Measurements from ENCODE around the gene UAP1L1.

UAP1L1 gene

DNA sequence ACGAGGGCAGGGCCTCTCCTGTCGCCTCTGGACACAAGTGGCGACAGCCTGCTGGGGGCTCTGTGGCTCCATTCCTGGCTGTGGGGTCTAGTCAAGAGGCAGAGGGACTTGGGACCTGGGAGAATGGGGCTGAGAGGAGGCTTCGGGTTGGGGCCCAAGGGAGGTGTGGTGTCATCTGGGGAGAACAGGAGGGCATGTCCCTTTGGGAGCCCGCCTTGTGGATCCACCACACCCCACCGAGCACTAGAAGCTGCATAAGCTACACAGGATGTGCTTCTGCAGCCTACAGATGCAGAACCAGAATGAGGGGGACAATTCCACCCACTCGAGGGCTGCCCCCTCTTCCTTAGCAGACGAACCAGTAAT lies 5.6 kb downstream of the UAP1L1 start:
- FAIRE-seq (no peak), DNase-seq (ENCODE audit: insufficient read length, low spot score) (no peak)
- TF ChIP-seq POU2F2 (IDR thresholded peaks at IDR 0.05; ENCODE audit: low read depth, low read length) (no peak), TAF1 (IDR thresholded peaks at IDR 0.05; ENCODE audit: low read depth, low read length) (no peak), POLR2AphosphoS5 (IDR thresholded peaks at IDR 0.05; ENCODE audit: low read depth, low read length) (no peak), POLR2A (IDR thresholded peaks at IDR 0.05; ENCODE audit: low read depth, low read length) (no peak), PAX5 (IDR thresholded peaks at IDR 0.05; ENCODE audit: insufficient read depth, low read length, severe bottlenecking) (no peak), SPI1 (IDR thresholded peaks at IDR 0.05; ENCODE audit: low read depth, low read length) (no peak)

DNA sequence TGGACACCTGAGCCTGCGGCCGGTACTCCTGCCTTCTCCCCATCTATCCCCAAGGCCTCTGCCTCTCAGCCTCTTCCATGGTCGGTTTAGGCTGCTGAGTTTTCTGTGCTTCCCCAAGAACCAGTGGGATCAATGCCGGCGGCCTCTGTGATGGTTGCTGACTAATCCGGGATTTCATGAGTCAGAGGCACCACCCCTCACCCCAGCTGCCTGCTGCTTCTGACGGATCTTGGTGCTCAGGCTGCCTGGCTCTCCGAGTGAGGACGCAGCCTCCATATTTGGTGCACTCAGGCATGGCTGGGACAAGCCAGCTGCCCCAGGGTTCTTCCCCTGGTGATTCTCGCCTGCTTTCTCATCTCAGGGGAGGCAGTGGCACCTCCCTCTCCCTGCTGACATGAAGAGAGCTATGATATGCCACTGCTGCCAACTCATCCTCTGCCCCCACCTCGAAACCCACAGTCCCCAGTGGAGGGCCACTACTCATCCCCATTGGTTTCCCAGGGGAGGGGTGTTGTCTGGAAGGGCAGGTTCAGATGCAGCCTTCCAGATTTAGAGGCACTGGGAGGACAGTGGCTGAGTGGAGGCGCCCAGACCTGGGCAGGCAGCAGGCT lies 6.2 kb downstream of the UAP1L1 start:
- DNase-seq (ENCODE audit: insufficient read length, low spot score): no peak
- TF ChIP-seq POLR2AphosphoS5 (IDR thresholded peaks at IDR 0.05; ENCODE audit: low read depth, low read length) (no peak), POU2F2 (IDR thresholded peaks at IDR 0.05; ENCODE audit: low read depth, low read length) (no peak), SPI1 (IDR thresholded peaks at IDR 0.05; ENCODE audit: low read depth, low read length) (no peak), TAF1 (IDR thresholded peaks at IDR 0.05; ENCODE audit: low read depth, low read length) (no peak), PAX5 (IDR thresholded peaks at IDR 0.05; ENCODE audit: insufficient read depth, low read length, severe bottlenecking) (no peak), POLR2A (IDR thresholded peaks at IDR 0.05; ENCODE audit: low read depth, low read length) (no peak)
- FAIRE-seq: no peak

DNA sequence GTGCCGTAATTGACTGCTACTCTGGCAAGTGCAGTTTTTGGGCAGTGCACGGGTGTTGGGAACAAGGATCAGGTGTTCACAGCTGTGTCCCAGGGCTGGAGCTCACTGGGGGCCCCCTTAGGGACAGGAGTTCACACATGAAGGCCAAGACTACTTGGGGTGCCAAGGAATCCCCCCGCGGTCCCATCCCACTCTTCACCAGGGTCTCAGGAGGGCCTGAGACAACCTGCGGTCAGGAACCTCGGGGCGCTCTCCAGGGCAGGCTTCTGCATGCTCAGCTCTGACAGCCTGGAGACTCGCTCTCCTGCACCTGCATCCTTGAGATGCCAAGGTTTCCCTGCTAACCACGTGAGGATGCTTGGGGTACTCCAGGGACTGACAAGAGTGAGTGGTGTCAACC lies 7.2 kb downstream of the UAP1L1 start:
- TF ChIP-seq TAF1 (IDR thresholded peaks at IDR 0.05; ENCODE audit: low read depth, low read length) (no peak), PAX5 (IDR thresholded peaks at IDR 0.05; ENCODE audit: insufficient read depth, low read length, severe bottlenecking) (no peak), POU2F2 (IDR thresholded peaks at IDR 0.05; ENCODE audit: low read depth, low read length) (no peak), POLR2AphosphoS5 (IDR thresholded peaks at IDR 0.05; ENCODE audit: low read depth, low read length) (no peak), SPI1 (IDR thresholded peaks at IDR 0.05; ENCODE audit: low read depth, low read length) (no peak)
- FAIRE-seq: no peak
- no peak for DNase-seq (ENCODE audit: insufficient read length, low spot score)

GRCh38 chr9:137085920-137086530 lies 8.7 kb downstream of the UAP1L1 start:
- FAIRE-seq: peak; percentile 50
- DNase-seq (ENCODE audit: insufficient read length, low spot score): no peak

DNA sequence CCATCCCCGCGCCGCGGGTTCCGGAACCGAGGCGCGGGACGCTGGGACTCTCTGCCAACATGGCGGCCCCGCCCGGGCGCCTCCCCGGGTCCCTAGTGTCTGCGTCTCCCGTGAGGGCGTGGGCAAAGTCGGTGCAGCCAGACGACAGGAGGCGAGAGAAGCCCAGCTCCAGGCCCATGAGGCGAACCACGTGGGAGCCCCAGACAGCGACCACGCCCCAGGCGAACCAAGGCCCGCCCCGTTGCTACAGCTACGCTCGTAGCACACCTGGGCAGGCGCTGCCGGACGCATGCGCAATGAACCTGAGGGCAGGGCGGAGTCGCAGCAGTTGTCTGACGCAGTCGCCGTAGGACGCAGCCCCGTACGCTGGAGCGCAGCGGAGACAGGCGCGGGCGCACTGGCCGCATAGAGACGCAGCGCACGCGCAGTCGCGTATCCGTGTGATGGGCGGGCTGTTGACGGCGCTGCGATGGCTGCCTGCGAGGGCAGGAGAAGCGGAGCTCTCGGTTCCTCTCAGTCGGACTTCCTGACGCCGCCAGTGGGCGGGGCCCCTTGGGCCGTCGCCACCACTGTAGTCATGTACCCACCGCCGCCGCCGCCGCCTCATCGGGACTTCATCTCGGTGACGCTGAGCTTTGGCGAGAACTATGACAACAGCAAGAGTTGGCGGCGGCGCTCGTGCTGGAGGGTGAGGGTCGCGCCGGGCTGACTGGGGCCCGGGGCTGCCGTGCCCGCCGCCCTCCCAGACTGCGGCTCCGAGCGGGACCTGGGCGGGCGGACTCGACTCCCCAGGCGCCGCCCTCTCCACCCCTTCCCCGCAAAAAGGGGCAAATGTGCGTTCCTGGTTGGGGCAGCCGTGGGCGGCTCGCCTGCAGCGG lies 9.5 kb downstream of the UAP1L1 start, which contains the start of gene MAN1B1:
Gene MAN1B1, plus strand, starts transcription at position 455 of the 878 bp plus-strand sequence. Its CDS starts 15 bp downstream, at position 470.
- peak; percentile 100 for FAIRE-seq
- peak; percentile 75 for TF ChIP-seq POLR2A (IDR thresholded peaks at IDR 0.05; ENCODE audit: low read depth, low read length)
- TF ChIP-seq POLR2AphosphoS5 (IDR thresholded peaks at IDR 0.05; ENCODE audit: low read depth, low read length): peak; percentile 55; the same call in 1 of the 2 replicates
- peak; percentile 86 for TF ChIP-seq SPI1 (IDR thresholded peaks at IDR 0.05; ENCODE audit: low read depth, low read length)
- TF ChIP-seq TAF1 (IDR thresholded peaks at IDR 0.05; ENCODE audit: low read depth, low read length): peak; percentile 83
- peak; percentile 50; the same call in 1 of the 2 replicates for TF ChIP-seq POU2F2 (IDR thresholded peaks at IDR 0.05; ENCODE audit: low read depth, low read length)
- TF ChIP-seq PAX5 (IDR thresholded peaks at IDR 0.05; ENCODE audit: insufficient read depth, low read length, severe bottlenecking): no peak
- peak; percentile 99 for DNase-seq (ENCODE audit: insufficient read length, low spot score)

More at GRCh38 chr9:137085920-137086530, 8.7 kb downstream of the UAP1L1 start:
- TF ChIP-seq POLR2A (IDR thresholded peaks at IDR 0.05; ENCODE audit: low read depth, low read length) (no peak), POU2F2 (IDR thresholded peaks at IDR 0.05; ENCODE audit: low read depth, low read length) (no peak), TAF1 (IDR thresholded peaks at IDR 0.05; ENCODE audit: low read depth, low read length) (no peak), PAX5 (IDR thresholded peaks at IDR 0.05; ENCODE audit: insufficient read depth, low read length, severe bottlenecking) (no peak), SPI1 (IDR thresholded peaks at IDR 0.05; ENCODE audit: low read depth, low read length) (no peak), POLR2AphosphoS5 (IDR thresholded peaks at IDR 0.05; ENCODE audit: low read depth, low read length) (no peak)

- no peak for DNase-seq (ENCODE audit: insufficient read length, low spot score)
- no peak for FAIRE-seq
- TF ChIP-seq POU2F2 (IDR thresholded peaks at IDR 0.05; ENCODE audit: low read depth, low read length) (no peak), PAX5 (IDR thresholded peaks at IDR 0.05; ENCODE audit: insufficient read depth, low read length, severe bottlenecking) (no peak)
Observed at GRCh38 chr9:137087409-137087925, 10.2 kb downstream of the UAP1L1 start.

DNA sequence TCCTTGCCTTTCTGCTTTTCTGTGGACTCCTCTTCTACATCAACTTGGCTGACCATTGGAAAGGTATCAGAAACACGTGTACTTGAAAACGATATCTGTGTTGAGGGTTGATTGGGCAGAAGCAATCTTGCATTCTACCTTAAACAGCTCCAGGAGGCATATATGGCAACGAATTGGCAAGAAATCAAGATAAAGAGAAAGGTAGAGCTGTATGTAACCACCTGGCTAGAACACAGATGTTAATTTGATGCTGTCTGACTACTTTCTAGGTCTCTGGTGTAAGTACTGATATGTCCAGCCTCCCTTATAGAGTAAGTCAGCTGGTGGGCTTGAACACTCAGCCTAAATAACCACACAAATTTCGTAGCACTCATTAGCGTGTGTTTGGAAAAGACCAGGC lies 10.8 kb downstream of the UAP1L1 start:
- peak; percentile 51 for FAIRE-seq
- TF ChIP-seq PAX5 (IDR thresholded peaks at IDR 0.05; ENCODE audit: insufficient read depth, low read length, severe bottlenecking) (no peak), POLR2AphosphoS5 (IDR thresholded peaks at IDR 0.05; ENCODE audit: low read depth, low read length) (no peak), POLR2A (IDR thresholded peaks at IDR 0.05; ENCODE audit: low read depth, low read length) (no peak), POU2F2 (IDR thresholded peaks at IDR 0.05; ENCODE audit: low read depth, low read length) (no peak), SPI1 (IDR thresholded peaks at IDR 0.05; ENCODE audit: low read depth, low read length) (no peak), TAF1 (IDR thresholded peaks at IDR 0.05; ENCODE audit: low read depth, low read length) (no peak)
- DNase-seq (ENCODE audit: insufficient read length, low spot score): no peak

DNA sequence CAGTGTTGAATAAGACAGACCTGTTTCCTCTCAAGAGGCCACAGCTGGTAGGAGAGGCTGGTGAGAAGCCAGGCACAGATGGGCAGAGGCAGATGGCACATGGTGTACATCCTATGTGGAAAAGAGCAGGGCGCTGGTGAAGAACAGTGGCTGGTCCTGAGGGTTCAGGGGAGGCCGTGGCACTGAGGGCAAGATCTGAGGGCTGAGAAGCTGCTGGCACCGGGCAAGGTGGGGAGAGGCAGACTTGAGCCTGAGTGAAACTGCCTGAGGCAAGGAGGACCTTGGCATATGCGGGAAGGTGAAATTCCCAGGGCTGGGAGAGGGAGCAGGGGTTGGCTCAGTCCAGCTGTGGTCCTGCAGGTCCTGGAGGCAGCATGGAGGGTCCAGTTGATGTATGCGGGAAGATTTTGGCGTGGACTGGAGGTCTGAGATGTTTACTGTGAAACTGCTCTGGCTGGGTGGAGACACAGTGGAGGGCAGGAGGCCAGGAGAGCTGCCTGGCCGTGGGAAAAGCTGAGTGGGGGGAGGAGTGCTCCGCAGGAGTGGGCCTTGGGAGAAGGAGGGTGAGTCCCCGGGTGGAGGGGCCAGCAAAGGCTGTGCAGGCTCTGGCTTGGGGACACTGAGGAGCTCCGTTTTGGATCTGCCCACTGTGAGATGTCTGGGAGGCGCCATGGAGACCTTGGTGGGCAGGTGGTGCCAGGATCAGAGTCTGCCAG lies 12.1 kb downstream of the UAP1L1 start:
- FAIRE-seq: no peak
- no peak for DNase-seq (ENCODE audit: insufficient read length, low spot score)
- no peak for TF ChIP-seq TAF1 (IDR thresholded peaks at IDR 0.05; ENCODE audit: low read depth, low read length)
- TF ChIP-seq PAX5 (IDR thresholded peaks at IDR 0.05; ENCODE audit: insufficient read depth, low read length, severe bottlenecking): no peak
- no peak for TF ChIP-seq POLR2AphosphoS5 (IDR thresholded peaks at IDR 0.05; ENCODE audit: low read depth, low read length)
- TF ChIP-seq POU2F2 (IDR thresholded peaks at IDR 0.05; ENCODE audit: low read depth, low read length): no peak
- TF ChIP-seq POLR2A (IDR thresholded peaks at IDR 0.05; ENCODE audit: low read depth, low read length): no peak
- TF ChIP-seq SPI1 (IDR thresholded peaks at IDR 0.05; ENCODE audit: low read depth, low read length): no peak

Data from GM12891 (cell line).